GM12874 (cell line): ENCODE data around the gene DNAAF5.

Experiments used
- TF ChIP-seq, protein P1 (sequence below): IDR thresholded peaks from 2 replicates; pipeline ENCODE4 v1.5.1; 2011; ENCODE audit warnings: low read depth, mild to moderate bottlenecking, control low read depth, low read length, moderate library complexity; ENCODE audit not compliant: insufficient read depth

The DNAAF5 gene

DNA sequence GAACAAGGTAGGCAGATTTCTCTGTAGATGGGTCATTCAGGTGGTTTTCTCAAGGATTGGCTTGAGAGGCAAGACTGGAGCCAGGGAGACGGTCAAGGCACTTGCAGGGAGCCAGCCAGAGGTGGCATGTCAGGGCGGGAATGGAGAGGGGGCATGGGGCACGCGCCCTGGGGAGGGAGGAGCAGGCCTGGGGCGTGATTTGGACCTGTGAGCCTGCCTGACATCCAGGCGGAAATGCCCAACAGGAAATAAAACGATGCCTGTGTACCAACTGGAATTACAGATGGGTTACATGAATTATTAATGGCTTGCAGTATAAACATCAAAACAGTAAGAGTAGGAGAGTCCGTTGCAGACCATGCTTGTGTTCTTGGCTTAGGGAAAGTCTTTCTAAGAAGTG lies 97.2 kb downstream of the DNAAF5 start:
- TF ChIP-seq, protein P1, sequence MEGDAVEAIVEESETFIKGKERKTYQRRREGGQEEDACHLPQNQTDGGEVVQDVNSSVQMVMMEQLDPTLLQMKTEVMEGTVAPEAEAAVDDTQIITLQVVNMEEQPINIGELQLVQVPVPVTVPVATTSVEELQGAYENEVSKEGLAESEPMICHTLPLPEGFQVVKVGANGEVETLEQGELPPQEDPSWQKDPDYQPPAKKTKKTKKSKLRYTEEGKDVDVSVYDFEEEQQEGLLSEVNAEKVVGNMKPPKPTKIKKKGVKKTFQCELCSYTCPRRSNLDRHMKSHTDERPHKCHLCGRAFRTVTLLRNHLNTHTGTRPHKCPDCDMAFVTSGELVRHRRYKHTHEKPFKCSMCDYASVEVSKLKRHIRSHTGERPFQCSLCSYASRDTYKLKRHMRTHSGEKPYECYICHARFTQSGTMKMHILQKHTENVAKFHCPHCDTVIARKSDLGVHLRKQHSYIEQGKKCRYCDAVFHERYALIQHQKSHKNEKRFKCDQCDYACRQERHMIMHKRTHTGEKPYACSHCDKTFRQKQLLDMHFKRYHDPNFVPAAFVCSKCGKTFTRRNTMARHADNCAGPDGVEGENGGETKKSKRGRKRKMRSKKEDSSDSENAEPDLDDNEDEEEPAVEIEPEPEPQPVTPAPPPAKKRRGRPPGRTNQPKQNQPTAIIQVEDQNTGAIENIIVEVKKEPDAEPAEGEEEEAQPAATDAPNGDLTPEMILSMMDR = no peak

DNA sequence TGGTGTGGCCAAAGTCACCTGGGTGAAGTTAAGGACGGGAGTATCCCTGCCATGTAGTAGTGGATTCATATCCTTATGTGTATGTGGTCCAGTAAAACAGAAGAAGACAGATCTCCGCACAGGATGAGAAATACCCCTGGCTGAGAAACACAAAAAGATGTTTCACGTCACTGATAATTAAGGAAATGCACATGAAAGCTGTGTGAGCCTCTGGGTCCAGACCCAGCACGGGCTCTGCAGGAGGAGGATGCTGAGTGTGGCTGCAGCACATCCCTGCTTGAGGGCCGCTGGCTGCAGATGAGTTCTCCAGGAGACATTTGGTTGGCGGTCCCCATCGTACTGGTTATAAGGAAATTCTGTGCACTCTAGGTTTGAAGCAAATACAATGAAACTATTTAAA lies 97.6 kb downstream of the DNAAF5 start:
- TF ChIP-seq, protein P1 = no peak

DNA sequence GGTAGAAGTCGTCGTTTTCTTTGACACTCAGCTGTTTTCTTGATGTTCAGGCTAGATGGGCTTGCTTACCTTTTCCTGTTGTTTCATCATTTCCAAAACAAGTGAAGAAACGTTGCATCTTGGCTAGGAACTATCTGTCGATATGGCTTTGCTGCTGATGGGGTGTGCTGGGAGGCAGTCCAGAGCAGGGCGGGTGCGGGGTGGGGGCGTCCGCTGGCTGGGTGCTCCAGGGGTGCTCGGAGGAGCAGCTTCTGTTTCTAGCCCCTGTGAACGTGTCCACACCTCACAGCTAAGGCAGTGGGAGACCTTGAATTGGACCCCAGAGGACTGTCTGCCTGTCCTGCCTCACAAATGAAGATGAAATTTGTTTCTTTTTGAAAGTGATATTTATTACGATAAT lies 98.2 kb downstream of the DNAAF5 start:
- TF ChIP-seq, protein P1 = no peak

DNA sequence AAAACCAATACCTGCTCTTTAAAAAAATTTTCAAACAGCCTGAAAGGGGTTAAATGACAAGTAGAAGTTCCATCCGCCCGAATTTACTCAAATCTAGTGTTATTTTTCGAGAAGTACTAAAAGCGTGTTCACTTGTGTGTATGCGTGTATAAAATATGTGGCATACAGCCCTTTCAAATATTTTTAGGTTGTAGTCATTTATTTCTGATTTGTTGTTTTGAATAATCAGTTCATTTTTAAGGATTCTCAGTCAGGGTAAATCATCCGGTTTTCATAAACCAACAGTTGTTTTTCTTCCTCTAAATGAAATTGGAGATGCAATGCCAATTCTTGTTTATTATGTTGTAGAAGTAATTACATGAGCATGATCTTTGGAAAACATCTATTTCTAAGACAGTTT lies 98.9 kb downstream of the DNAAF5 start:
- TF ChIP-seq, protein P1 = no peak

DNA sequence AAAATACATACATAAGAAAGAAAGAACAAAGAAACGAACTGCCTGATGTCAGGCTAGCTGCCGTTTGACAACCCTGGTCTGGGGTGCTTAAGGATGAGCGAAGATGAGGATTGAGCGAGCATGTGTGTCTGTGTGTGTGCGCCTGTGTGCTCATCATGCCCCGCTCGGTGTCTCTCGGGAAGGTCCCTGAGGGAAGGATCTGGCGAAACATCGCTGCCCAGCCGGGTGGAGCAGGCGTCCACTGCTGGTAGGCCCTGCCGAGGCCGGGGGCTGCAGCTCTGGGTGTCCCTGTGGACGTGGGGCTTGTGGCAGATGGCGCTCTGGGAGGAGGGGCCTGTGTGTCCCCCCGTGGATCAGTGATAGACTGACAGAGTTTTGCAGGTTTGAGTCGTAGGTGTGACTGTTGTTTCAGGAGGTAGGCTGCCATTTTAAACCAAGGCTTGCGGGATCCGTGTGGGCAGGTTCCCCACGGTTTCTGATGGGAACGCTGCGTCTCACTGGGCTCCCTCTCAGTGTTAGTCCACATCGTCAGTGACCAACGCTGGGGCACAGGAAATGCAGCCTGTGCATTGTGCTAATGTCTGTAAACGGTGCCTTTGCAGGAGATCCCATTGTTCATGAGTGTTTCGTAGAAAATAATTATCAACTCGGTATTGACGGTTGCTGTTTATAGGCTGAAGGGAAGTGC lies 99.9 kb downstream of the DNAAF5 start:
- TF ChIP-seq, protein P1 = no peak

DNA sequence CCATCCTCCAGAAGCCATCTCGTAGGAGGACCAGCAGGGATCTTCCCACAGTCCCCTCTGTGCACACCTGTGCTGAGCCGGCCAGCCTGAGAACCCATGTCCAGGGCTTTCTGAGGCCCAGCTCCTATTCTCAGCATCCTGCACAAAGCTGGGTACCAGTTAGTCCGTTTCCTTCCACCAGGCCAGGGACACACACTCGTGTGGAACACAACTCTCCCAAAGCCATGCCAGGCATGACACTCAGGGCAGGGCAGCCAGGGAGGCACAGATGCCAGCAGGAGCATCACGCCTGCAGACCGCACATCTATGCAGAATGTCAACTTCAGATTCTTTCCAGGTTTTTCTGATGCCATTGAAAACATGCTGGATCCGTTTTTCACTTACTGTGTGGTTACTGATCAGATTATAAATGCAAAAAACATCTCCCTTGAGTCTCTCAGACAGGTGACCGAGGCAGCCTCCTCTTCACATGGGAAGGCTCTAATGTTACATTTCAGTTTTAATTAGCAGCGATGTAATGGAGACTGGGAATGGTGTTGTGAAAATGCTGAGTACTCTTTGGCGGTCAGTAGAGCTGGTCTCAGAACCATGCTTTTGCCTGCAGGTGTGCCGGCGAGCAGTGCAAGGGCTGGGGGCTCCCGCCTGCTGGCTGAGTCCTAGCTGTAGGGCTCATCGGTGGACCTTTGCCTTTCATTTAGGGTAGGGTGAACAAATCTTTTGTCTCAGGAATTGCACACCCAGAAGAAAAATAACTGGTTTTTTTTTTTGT lies 102.5 kb downstream of the DNAAF5 start:
- TF ChIP-seq, protein P1 = no peak

DNA sequence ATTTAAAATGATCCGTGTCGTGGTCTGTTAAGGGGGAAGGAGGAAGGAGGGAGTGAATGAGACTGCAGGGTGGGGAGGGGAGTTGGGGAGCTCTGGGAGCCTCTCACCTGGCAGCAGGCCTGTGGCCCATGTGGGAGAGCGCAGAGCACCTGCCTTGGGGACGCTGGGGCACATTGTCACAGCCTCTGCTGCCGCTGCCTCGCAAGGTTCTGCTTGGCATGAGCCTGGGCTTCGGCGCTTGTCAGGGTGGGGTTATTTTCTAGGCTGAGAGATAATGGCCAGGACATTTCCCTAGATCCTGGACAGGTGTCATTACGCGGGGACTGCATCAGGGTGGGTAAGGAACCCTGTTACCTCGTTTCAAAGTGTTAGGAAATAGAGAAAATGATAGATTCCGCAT lies 103.6 kb downstream of the DNAAF5 start:
- TF ChIP-seq, protein P1 = no peak
